NCI-H2081 (cell line): Measurements from ENCODE around the gene RNF13.
A peak's percentile ranks its signal among the peaks of the same experiment; 100 is the strongest.
"Not testable (repeated sequence)": the region's sequence is repeated elsewhere in the genome, so short reads cannot be mapped to it uniquely, and the experiment has no call there.

Source experiments
- DNase-seq, 2 experiments: peaks; one replicate each; lab custom pipeline; 2025; lab: John Stamatoyannopoulos, UW

Gene RNF13

GRCh38 chr3:149957361-149958125 is 144.5 kb downstream of the RNF13 start:
- DNase-seq, result no peak

GRCh38 chr3:149958171-149958796 is 145.3 kb downstream of the RNF13 start:
- no peak for DNase-seq

GRCh38 chr3:149959443-149959842 is 146.4 kb downstream of the RNF13 start:
- DNase-seq, result no peak

- no peak for DNase-seq
Observed at GRCh38 chr3:149963485-149963884, 150.5 kb downstream of the RNF13 start.

- no peak for DNase-seq
Observed at GRCh38 chr3:149964291-149964690, 151.3 kb downstream of the RNF13 start.

- no peak for DNase-seq
Observed at GRCh38 chr3:149965278-149965677, 152.3 kb downstream of the RNF13 start.

- DNase-seq, result peak; percentile 47 to 75
Observed at GRCh38 chr3:149967086-149967685, 154.2 kb downstream of the RNF13 start.

- peak; percentile 41 to 65 for DNase-seq
Observed at GRCh38 chr3:149968216-149968615, 155.2 kb downstream of the RNF13 start.

GRCh38 chr3:149969110-149969939 is 156.3 kb downstream of the RNF13 start:
- peak; percentile 74 to 86 for DNase-seq

GRCh38 chr3:149969940-149970715 is 157.1 kb downstream of the RNF13 start:
- DNase-seq, result peak; percentile 79 to 81

GRCh38 chr3:149970716-149971402 is 157.8 kb downstream of the RNF13 start, which contains the start of gene PFN2:
TSS of gene PFN2 (minus strand) at chr3:149970895. CDS start at chr3:149970856, 39 bp downstream.
- DNase-seq, result peak; percentile 94 to 96

GRCh38 chr3:149971403-149972075 is 158.5 kb downstream of the RNF13 start:
- peak; percentile 91 to 96 for DNase-seq

GRCh38 chr3:149975919-149976318 is 162.9 kb downstream of the RNF13 start:
- no peak for DNase-seq

GRCh38 chr3:149977386-149977785 is 164.4 kb downstream of the RNF13 start:
- DNase-seq, result no peak

- DNase-seq, result not testable (repeated sequence)
Observed at GRCh38 chr3:149981979-149982378, 169.0 kb downstream of the RNF13 start.

GRCh38 chr3:149983053-149983452 is 170.0 kb downstream of the RNF13 start:
- DNase-seq, result not testable (repeated sequence)

- no peak for DNase-seq
Observed at GRCh38 chr3:149983628-149984027, 170.6 kb downstream of the RNF13 start.

- DNase-seq, result no peak
Observed at GRCh38 chr3:149989307-149989706, 176.3 kb downstream of the RNF13 start.

- no peak for DNase-seq
Observed at GRCh38 chr3:149990423-149990948, 177.5 kb downstream of the RNF13 start.
